Measurements from ENCODE around the gene TAGAP.

DNA sequence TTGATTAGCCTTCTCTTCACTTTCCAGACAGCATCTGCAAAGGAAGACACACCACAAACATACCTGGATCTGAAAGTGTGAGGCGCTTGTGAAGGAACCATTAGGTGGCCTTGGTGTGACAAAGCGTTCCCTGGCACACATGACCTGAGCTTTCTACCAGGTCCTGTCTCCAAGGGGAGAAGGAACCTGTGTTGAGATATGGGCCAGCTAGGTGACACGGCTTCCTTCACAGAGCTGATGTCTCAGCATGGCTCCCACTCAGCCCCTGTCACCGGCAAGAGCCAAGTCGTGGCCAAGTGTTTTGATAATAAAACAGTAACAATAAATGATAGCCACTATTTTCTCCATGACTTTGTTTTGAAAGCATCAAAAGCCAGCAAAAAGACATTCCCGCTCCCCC is 20.3 kb upstream of the TAGAP start:
- TF ChIP-seq GATA2 (IDR thresholded peaks at IDR 0.05; ENCODE audit: low read depth, low read length) (no peak), GATA3 (IDR thresholded peaks at IDR 0.05; ENCODE audit: low read depth, low read length) (no peak)

Measured in SH-SY5Y (cell line).